Activated CD8-positive, alpha-beta memory T cell treated with anti-CD3 and anti-CD28 coated beads for 36 hours (primary cell): ENCODE measurements around the gene CABYR. TPM values are rescaled to one million over a fixed set of nuclear protein-coding genes. Genes with fewer than 3 reads are reported as not detected.

Source experiments
- CTCF ChIA-PET: fragments of 350-600 bp; sonication (Branson Sonifier 250); formaldehyde crosslinking; loops from one replicate; lab custom pipeline; 2021; ENCODE audit warnings: antibody characterized with exemption; lab: Charles Lee
- POLR2A ChIA-PET: fragments of 350-600 bp; sonication (Branson Sonifier 250); formaldehyde crosslinking; loops from one replicate; lab custom pipeline; 2021; ENCODE audit warnings: antibody characterized with exemption; lab: Charles Lee
- total RNA-seq, 2 experiments: library from RNA; stranded (reverse); gene quantifications; one replicate each; pipeline ENCODE4 v1.2.3, GENCODE V29; 2021

CABYR gene
- total RNA-seq, 2 experiments from 2014 or later = 0.86 to 1.2 TPM

GRCh38 chr18:24209558-24209957 lies 70.7 kb downstream of the CABYR start:
- CTCF ChIA-PET = no interaction called here
- POLR2A ChIA-PET = no interaction called here

Other genes starting within 250 kb of the CABYR start
- 10 to 100 TPM; 55.8 to 56.4 TPM for gene TTC39C, start 124.3 kb upstream of the CABYR start, total RNA-seq